Sigmoid colon (tissue), 7 donors: Measurements from ENCODE around the gene NF2. TPM values are rescaled to one million over a fixed set of nuclear protein-coding genes. Genes with fewer than 3 reads are reported as not detected.
"Not testable (repeated sequence)": the region's sequence is repeated elsewhere in the genome, so short reads cannot be mapped to it uniquely, and the experiment has no call there.

ENCODE experiments used
- DNase-seq: peaks from one replicate; pipeline ENCODE4 v3.0.0-alpha.2; 2019
- H3K27ac ChIP-seq, 4 donors: fragments of 200-600 bp; sonication (generic); one replicate each; pipeline ENCODE4 v1.5.1; 2016 to 2019; ENCODE audit warnings: mild to moderate bottlenecking in 1 of 4
- H3K27me3 ChIP-seq, 3 donors: fragments of 200-600 bp; sonication (generic); one replicate each; pipeline ENCODE4 v1.5.1; 2019; ENCODE audit warnings: mild to moderate bottlenecking in 1 of 3
- H3K36me3 ChIP-seq, 4 donors: fragments of 200-600 bp; sonication (generic); one replicate each; pipeline ENCODE4 v1.5.1; 2016 to 2019
- H3K4me1 ChIP-seq, 4 donors: fragments of 200-600 bp; sonication (generic); one replicate each; pipeline ENCODE4 v1.5.1; 2017 to 2019
- H3K4me3 ChIP-seq, 4 donors: fragments of 200-600 bp; sonication (generic); one replicate each; pipeline ENCODE4 v1.5.1; 2017 to 2019; ENCODE audit warnings: mild to moderate bottlenecking in 2 of 4, moderate library complexity in 1 of 4
- H3K9me3 ChIP-seq, 4 donors: fragments of 200-600 bp in 3 of 4; sonication (generic) in 3 of 4; one replicate each; pipeline versions ENCODE4 v1.5.1 to v1.6.1; 2013 to 2019
- EP300 ChIP-seq, 4 donors: sonication (generic); formaldehyde crosslinking; IDR thresholded peaks; one replicate each; pipeline ENCODE4 v1.6.1; 2017; ENCODE audit warnings: antibody characterized with exemption in 4 of 4
- POLR2A ChIP-seq, 2 donors: fragments of 450-650 bp; IDR thresholded peaks; one replicate each; pipeline ENCODE4 v1.6.1; 2016; ENCODE audit warnings: antibody characterized with exemption in 2 of 2, mild to moderate bottlenecking in 2 of 2, moderate library complexity in 2 of 2
- POLR2AphosphoS5 ChIP-seq, 4 donors: sonication (generic); formaldehyde crosslinking; IDR thresholded peaks; one replicate each; pipeline ENCODE4 v1.6.1; 2017; ENCODE audit warnings: antibody characterized with exemption in 4 of 4
- WGBS, 2 donors: extraction: QIAGEN DNeasy Blood & Tissue Kit; methylation state at CpG; one replicate each; pipeline ENCODE4 v1.1.7; 2013; 5-methylcytosine and 5-hydroxymethylcytosine counted together
- intact Hi-C: fragments of 100-400 bp; cut with DNase I; formaldehyde crosslinking; loops from one replicate; pipeline ENCODE4 v1.15.1; 2023
- polyA plus RNA-seq, 3 donors: library from polyadenylated mRNA; stranded (reverse); fragments of 200-250 nt; gene quantifications; one replicate each; pipeline ENCODE4 v1.2.3, GENCODE V29; 2013
- total RNA-seq, 4 donors: library from RNA; depleted of rRNA; stranded (reverse); fragments of >200 nt; gene quantifications; one replicate each; pipeline ENCODE4 v1.1.0, GENCODE V29; 2016
- TF ChIP-seq, protein P1 (sequence below), 4 experiments: fragments of 450-650 bp in 3 of 4; fragments of 200-600 bp in 1 of 4; IDR thresholded peaks; one replicate each; pipeline ENCODE4 v1.5.1; 2016 to 2019; ENCODE audit warnings: antibody characterized with exemption in 4 of 4, mild to moderate bottlenecking in 3 of 4, moderate library complexity in 2 of 4
- donor health status: healthy with polysubstance abuse.
- donor health status: Bipolar disorder and iron deficiency.
- donor health status: healthy.

Gene NF2
- total and polyA plus RNA-seq, 7 donors: 3.6 to 34.3 (median 18.7) TPM

DNA sequence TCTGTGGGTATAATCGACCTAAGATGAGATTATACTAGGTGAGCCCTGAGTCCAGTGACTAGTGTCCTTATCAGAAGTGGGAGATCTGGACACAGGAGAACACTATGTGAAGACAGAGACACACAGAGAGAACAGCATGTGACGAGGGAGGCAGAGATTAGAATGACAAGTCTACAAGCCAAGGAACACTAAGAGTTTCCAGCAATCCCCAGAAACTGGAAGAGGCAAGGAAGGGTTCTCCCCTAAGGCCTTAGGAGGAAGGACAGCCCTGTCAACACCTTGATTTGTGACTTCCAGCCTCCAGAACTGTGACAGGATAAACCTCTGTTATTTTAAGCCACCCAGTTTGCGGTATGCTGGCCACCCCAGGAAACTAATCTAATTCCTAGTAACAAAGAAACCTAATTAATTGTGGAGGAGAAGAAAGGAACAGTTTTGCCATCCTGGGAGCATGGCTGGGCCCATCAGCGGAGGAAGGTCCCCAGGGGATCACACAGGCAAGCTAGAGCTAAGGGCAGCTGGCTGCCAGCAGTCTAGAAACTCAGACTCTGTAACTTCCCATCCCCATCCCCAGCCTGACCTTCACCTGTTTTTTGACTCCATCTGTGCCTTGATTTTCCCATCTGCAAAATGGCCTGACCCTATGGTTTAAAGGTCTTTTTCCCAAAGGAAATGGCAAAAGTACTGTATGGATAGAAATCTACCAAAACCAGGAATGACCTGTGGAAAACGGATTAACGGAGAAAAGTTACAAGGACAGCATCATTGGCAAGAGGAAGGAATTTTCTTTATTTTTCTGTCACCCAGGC lies 39.6 kb upstream of the NF2 start:
- 91 to 93% methylated on average over 6 of the region's 6 CpGs for WGBS, 2 donors

DNA sequence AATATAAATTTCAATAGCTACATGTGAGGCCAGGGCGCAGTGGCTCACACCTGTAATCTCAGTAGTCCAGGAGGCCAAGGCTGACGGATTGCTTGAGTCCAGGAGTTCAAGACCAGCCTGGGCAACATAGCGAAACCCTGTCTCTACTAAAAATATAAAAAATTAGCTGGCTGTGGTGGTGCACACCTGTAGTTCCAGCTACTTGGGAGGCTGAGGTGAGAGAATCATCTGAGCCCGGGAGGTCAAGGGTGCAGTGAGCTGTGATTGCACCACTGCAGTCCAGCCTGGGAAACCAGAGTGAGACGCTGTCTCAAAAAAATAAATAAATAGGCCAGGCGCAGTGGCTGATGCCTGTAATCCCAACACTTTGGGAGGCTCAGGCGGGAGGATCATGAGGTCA lies 36.9 kb upstream of the NF2 start:
- H3K27me3 ChIP-seq, H3K4me1 ChIP-seq, DNase-seq, H3K27ac ChIP-seq, intact Hi-C loops, H3K4me3 ChIP-seq, H3K9me3 ChIP-seq: not testable (repeated sequence)
- WGBS, 2 donors: 97 to 98% methylated on average over 7 of the region's 7 CpGs
- peaks cover 3 to 71% (median 12%) of the 10 kb centered on the region in 4 donors for H3K36me3 ChIP-seq

More for the DNA sequence above, 39.6 kb upstream of the NF2 start:
- Histone ChIP-seq H3K27me3 (no peaks in the 10 kb centered on the region), H3K36me3 (peaks cover 8 to 83% (median 18%) of the 10 kb centered on the region in 4 donors), H3K27ac (no peak overlapping the region), H3K4me3 (no peak overlapping the region), H3K4me1 (no peaks in the 10 kb centered on the region), H3K9me3 (no peaks in the 10 kb centered on the region)
- intact Hi-C loops: no loop called here
- DNase-seq: no peak
- TF ChIP-seq POLR2AphosphoS5 (IDR thresholded peaks at IDR 0.05): no peak
- TF ChIP-seq, protein P1, sequence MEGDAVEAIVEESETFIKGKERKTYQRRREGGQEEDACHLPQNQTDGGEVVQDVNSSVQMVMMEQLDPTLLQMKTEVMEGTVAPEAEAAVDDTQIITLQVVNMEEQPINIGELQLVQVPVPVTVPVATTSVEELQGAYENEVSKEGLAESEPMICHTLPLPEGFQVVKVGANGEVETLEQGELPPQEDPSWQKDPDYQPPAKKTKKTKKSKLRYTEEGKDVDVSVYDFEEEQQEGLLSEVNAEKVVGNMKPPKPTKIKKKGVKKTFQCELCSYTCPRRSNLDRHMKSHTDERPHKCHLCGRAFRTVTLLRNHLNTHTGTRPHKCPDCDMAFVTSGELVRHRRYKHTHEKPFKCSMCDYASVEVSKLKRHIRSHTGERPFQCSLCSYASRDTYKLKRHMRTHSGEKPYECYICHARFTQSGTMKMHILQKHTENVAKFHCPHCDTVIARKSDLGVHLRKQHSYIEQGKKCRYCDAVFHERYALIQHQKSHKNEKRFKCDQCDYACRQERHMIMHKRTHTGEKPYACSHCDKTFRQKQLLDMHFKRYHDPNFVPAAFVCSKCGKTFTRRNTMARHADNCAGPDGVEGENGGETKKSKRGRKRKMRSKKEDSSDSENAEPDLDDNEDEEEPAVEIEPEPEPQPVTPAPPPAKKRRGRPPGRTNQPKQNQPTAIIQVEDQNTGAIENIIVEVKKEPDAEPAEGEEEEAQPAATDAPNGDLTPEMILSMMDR (IDR thresholded peaks at IDR 0.05): no peak
- TF ChIP-seq POLR2A (IDR thresholded peaks at IDR 0.05): no peak
- TF ChIP-seq EP300 (IDR thresholded peaks at IDR 0.05): no peak

DNA sequence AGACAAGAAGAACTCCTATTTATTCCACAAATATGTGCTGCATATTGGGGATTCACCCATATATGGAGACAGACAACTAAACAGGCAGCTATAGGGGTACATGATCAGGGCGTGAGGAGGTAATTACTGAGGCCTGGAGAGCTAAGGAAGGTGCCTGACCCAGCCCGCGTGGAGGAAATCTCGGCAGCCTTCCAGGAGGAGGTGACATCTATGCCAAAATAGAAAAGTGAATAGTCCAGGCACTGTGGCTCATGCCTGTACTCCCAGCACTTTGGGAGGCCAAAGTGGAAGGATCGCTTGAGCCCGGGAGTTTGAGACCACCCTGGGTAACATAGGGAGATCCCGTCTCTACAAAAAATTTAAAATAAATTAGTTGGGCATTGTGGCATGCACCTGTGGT lies 36.1 kb upstream of the NF2 start:
- no peaks in the 10 kb centered on the region for H3K9me3 ChIP-seq
- H3K27ac ChIP-seq: no peak overlapping the region
- no peaks in the 10 kb centered on the region for H3K4me1 ChIP-seq
- no peak for TF ChIP-seq EP300 (IDR thresholded peaks at IDR 0.05)
- no peak overlapping the region for H3K4me3 ChIP-seq
- 84 to 97% methylated on average over 7 of the region's 7 CpGs for WGBS, 2 donors
- H3K27me3 ChIP-seq: no peaks in the 10 kb centered on the region
- no peak for DNase-seq
- H3K36me3 ChIP-seq: peaks cover 0 to 64% (median 9%) of the 10 kb centered on the region in 4 donors
- intact Hi-C loops: no loop called here

DNA sequence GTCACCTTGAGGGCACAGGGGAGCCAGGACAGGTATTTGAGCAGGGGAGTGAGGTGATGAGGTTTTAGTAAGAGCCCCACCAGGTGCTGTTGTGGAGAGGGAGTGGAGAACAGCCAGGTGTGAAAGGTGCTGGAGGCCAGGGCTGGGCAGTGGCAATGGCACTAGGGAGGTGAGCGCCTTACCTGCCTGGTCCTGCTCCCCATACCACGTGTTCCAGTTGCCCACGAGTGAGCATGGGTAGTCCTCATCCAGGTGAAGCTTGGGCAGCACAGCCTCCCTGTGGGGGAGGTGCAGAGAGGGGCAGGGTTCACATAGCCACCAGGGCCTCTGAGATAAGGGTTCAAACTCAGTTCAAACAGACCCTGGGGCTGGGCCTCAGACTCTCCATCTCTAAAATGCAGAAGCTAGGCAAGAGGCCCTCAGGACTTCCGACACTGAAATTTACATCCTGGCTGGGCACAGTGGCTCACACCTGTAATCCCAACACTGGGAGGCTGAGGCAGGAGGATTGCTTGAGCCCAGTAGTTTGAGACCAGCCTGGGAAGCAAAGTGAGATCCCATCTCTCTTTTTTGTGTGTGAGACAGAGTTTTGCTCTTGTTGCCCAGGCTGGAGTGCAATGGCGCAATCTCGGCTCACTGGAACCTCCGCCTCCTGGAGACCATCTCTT lies 34.3 kb upstream of the NF2 start:
- Histone ChIP-seq H3K27me3 (no peaks in the 10 kb centered on the region), H3K4me1 (no peaks in the 10 kb centered on the region), H3K9me3 (no peaks in the 10 kb centered on the region), H3K36me3 (peaks cover 0 to 58% (median 9%) of the 10 kb centered on the region in 4 donors), H3K27ac (no peak overlapping the region), H3K4me3 (no peak overlapping the region)
- no peak for TF ChIP-seq EP300 (IDR thresholded peaks at IDR 0.05)
- TF ChIP-seq POLR2AphosphoS5 (IDR thresholded peaks at IDR 0.05): no peak
- TF ChIP-seq POLR2A (IDR thresholded peaks at IDR 0.05): no peak
- intact Hi-C loops: no loop called here
- no peak for DNase-seq
- 91 to 92% methylated on average over 7 of the region's 7 CpGs for WGBS, 2 donors

DNA sequence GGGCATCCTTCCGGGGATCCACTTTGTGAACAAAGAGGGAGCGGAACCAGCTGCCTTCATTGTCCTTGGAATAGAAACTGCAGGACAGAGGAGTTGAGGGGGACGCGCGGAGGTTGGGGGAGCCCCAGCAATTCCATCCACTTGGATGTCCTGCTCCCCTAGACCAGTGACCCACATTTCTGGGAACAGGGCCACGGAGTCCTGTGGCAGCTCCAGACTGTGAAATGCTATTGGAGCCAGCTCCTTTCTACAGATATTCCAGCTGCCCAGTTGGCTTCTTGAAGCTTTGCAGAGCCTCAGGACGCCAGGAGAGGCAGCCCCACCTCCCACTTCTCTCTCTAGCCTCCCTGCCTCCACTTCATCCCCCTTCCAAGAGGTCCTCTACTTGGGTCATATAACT lies 33.0 kb upstream of the NF2 start:
- intact Hi-C loops: no loop called here
- no peak for DNase-seq
- H3K36me3 ChIP-seq: peaks cover 0 to 45% (median 7%) of the 10 kb centered on the region in 4 donors

More for the DNA sequence above, 33.0 kb upstream of the NF2 start:
- TF ChIP-seq POLR2AphosphoS5 (IDR thresholded peaks at IDR 0.05) (no peak), POLR2A (IDR thresholded peaks at IDR 0.05) (no peak), EP300 (IDR thresholded peaks at IDR 0.05) (no peak)
- TF ChIP-seq, protein P1 (IDR thresholded peaks at IDR 0.05): no peak
- H3K9me3 ChIP-seq: no peaks in the 10 kb centered on the region
- no peaks in the 10 kb centered on the region for H3K4me1 ChIP-seq
- no peaks in the 10 kb centered on the region for H3K27me3 ChIP-seq
- no peak overlapping the region for H3K4me3 ChIP-seq
- WGBS, 2 donors: 95% methylated on average over 7 of the region's 7 CpGs
- H3K27ac ChIP-seq: no peak overlapping the region
